ENCODE results near the gene KRT33A.

The KRT33A gene

GRCh38 chr17:41329279-41329948 lies 21.2 kb downstream of the KRT33A start:
- peak; percentile 8 for DNase-seq (ENCODE audit: low spot score)

GRCh38 chr17:41328207-41328606 lies 22.4 kb downstream of the KRT33A start:
- no peak for DNase-seq (ENCODE audit: low spot score)

GRCh38 chr17:41327411-41328120 lies 23.1 kb downstream of the KRT33A start:
- DNase-seq (ENCODE audit: low spot score) = no peak

- DNase-seq (ENCODE audit: low spot score) = no peak
These were observed 24.2 kb downstream of the KRT33A start for GRCh38 chr17:41326173-41327145.

GRCh38 chr17:41325611-41326010 lies 25.0 kb downstream of the KRT33A start:
- no peak for DNase-seq (ENCODE audit: low spot score)

- DNase-seq (ENCODE audit: low spot score) = no peak
These were observed 25.5 kb downstream of the KRT33A start for GRCh38 chr17:41325126-41325525.

- DNase-seq (ENCODE audit: low spot score) = no peak
These were observed 26.2 kb downstream of the KRT33A start for GRCh38 chr17:41324180-41325075.

- no peak for DNase-seq (ENCODE audit: low spot score)
These were observed 27.4 kb downstream of the KRT33A start for GRCh38 chr17:41322903-41323895.

- DNase-seq (ENCODE audit: low spot score) = peak; percentile 15
These were observed 28.3 kb downstream of the KRT33A start for GRCh38 chr17:41322094-41322902.

GRCh38 chr17:41318231-41318630 lies 32.4 kb downstream of the KRT33A start:
- DNase-seq (ENCODE audit: low spot score) = no peak

GRCh38 chr17:41315814-41316445 lies 34.7 kb downstream of the KRT33A start:
- no peak for DNase-seq (ENCODE audit: low spot score)

- no peak for DNase-seq (ENCODE audit: low spot score)
These were observed 35.3 kb downstream of the KRT33A start, which contains the start of gene KRTAP17-1 for GRCh38 chr17:41315204-41315794. TSS of gene KRTAP17-1 (minus strand) at chr17:41315710. CDS start at chr17:41315650, 60 bp downstream.

GRCh38 chr17:41311111-41311510 lies 39.5 kb downstream of the KRT33A start:
- no peak for DNase-seq (ENCODE audit: low spot score)

GRCh38 chr17:41308918-41309359 lies 41.7 kb downstream of the KRT33A start, which contains the start of gene KRTAP16-1:
TSS of gene KRTAP16-1 (minus strand) at chr17:41309309. CDS start at chr17:41309253, 56 bp downstream.
- no peak for DNase-seq (ENCODE audit: low spot score)

GRCh38 chr17:41308251-41308917 lies 42.2 kb downstream of the KRT33A start:
- DNase-seq (ENCODE audit: low spot score) = peak; percentile 11

GRCh38 chr17:41307647-41308046 lies 43.0 kb downstream of the KRT33A start:
- no peak for DNase-seq (ENCODE audit: low spot score)

- DNase-seq (ENCODE audit: low spot score) = no peak
These were observed 46.5 kb downstream of the KRT33A start for GRCh38 chr17:41304091-41304490.
